Activated CD8-positive, alpha-beta memory T cell treated with anti-CD3 and anti-CD28 coated beads for 4 hours (primary cell): ENCODE measurements around the gene XXYLT1.
"Not testable (repeated sequence)": the region's sequence is repeated elsewhere in the genome, so short reads cannot be mapped to it uniquely, and the experiment has no call there.

ENCODE experiments used
- DNase-seq, 2 donors: peaks; one replicate each; pipeline ENCODE4 v3.0.0-alpha.2; 2020; ENCODE audit warnings: low read depth in 2 of 2

Gene XXYLT1

GRCh38 chr3:195064300-195064931 is 206.5 kb downstream of the XXYLT1 start:
- no peak for DNase-seq

GRCh38 chr3:195063581-195064193 is 207.3 kb downstream of the XXYLT1 start:
- DNase-seq = no peak

- DNase-seq = no peak
Observed at GRCh38 chr3:195062866-195063540, 208.0 kb downstream of the XXYLT1 start.

- no peak for DNase-seq
Observed at GRCh38 chr3:195061756-195062655, 209.0 kb downstream of the XXYLT1 start.

GRCh38 chr3:195060531-195061291 is 210.2 kb downstream of the XXYLT1 start:
- DNase-seq = no peak

GRCh38 chr3:195060217-195060481 is 210.8 kb downstream of the XXYLT1 start:
- no peak for DNase-seq

- DNase-seq = no peak
Observed at GRCh38 chr3:195059471-195060216, 211.3 kb downstream of the XXYLT1 start.

GRCh38 chr3:195059006-195059350 is 212.0 kb downstream of the XXYLT1 start:
- no peak for DNase-seq

GRCh38 chr3:195058336-195059005 is 212.5 kb downstream of the XXYLT1 start:
- DNase-seq = no peak

GRCh38 chr3:195057716-195058115 is 213.2 kb downstream of the XXYLT1 start:
- no peak for DNase-seq

GRCh38 chr3:195056506-195056905 is 214.5 kb downstream of the XXYLT1 start:
- no peak for DNase-seq

GRCh38 chr3:195054311-195054710 is 216.6 kb downstream of the XXYLT1 start:
- DNase-seq = no peak

GRCh38 chr3:195052939-195053338 is 218.0 kb downstream of the XXYLT1 start:
- no peak for DNase-seq

GRCh38 chr3:195050296-195050695 is 220.7 kb downstream of the XXYLT1 start:
- DNase-seq = not testable (repeated sequence)

- no peak for DNase-seq
Observed at GRCh38 chr3:195048059-195048905, 222.7 kb downstream of the XXYLT1 start.

GRCh38 chr3:195047536-195047935 is 223.4 kb downstream of the XXYLT1 start:
- no peak for DNase-seq

- no peak for DNase-seq
Observed at GRCh38 chr3:195046441-195046840, 224.5 kb downstream of the XXYLT1 start.

GRCh38 chr3:195045481-195046210 is 225.3 kb downstream of the XXYLT1 start:
- no peak for DNase-seq

GRCh38 chr3:195044411-195044810 is 226.5 kb downstream of the XXYLT1 start:
- DNase-seq = no peak
